Hepatic stellate cell (primary cell): ENCODE data around the gene MACF1.
"Not testable (repeated sequence)": the region's sequence is repeated elsewhere in the genome, so short reads cannot be mapped to it uniquely, and the experiment has no call there.

Experiments
- DNase-seq: peaks from one replicate; pipeline ENCODE4 v3.0.0; 2011; ENCODE audit warnings: low spot score

Gene MACF1, protein sequence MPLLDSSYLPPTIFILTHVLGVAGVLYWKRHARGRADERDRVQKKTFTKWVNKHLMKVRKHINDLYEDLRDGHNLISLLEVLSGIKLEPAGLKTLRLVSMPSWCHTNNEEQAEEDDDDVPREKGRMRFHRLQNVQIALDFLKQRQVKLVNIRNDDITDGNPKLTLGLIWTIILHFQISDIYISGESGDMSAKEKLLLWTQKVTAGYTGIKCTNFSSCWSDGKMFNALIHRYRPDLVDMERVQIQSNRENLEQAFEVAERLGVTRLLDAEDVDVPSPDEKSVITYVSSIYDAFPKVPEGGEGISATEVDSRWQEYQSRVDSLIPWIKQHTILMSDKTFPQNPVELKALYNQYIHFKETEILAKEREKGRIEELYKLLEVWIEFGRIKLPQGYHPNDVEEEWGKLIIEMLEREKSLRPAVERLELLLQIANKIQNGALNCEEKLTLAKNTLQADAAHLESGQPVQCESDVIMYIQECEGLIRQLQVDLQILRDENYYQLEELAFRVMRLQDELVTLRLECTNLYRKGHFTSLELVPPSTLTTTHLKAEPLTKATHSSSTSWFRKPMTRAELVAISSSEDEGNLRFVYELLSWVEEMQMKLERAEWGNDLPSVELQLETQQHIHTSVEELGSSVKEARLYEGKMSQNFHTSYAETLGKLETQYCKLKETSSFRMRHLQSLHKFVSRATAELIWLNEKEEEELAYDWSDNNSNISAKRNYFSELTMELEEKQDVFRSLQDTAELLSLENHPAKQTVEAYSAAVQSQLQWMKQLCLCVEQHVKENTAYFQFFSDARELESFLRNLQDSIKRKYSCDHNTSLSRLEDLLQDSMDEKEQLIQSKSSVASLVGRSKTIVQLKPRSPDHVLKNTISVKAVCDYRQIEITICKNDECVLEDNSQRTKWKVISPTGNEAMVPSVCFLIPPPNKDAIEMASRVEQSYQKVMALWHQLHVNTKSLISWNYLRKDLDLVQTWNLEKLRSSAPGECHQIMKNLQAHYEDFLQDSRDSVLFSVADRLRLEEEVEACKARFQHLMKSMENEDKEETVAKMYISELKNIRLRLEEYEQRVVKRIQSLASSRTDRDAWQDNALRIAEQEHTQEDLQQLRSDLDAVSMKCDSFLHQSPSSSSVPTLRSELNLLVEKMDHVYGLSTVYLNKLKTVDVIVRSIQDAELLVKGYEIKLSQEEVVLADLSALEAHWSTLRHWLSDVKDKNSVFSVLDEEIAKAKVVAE (N-terminal part only)

DNA sequence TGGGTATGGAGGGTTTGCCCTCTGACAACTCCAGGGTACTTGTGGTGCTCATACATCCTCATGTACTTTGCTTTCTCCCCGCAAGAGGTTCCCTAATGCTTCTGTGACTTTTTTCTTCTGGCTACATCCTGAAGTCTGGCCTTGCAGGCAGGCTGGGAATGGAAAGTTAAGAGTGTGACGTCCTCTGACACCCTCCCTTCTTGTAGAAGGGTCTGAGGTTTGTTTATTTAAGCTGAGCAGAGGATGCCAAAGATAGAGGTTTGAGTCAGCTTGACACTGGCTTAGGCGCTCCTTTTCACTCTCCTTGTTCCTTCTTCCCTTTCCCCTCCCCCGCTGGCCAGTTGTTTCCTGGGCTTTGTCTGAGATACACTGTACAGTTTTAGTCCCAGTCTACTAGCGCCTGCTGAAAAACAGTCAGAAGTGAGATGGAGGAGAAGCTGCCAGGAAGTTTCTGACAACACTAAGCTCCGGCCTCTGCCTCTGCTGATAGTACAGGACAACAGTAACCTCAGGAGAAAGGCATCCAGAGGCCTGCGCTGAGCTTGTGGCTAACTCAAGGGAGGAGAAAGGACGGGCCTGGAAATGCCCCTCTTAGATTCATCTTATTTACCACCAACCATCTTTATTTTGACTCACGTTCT is at the start of gene MACF1:
Gene MACF1, plus strand, starts transcription at position 255 of the 641 bp plus-strand sequence. Its CDS starts 328 bp downstream, at position 583.
- DNase-seq = peak; percentile 80

DNA sequence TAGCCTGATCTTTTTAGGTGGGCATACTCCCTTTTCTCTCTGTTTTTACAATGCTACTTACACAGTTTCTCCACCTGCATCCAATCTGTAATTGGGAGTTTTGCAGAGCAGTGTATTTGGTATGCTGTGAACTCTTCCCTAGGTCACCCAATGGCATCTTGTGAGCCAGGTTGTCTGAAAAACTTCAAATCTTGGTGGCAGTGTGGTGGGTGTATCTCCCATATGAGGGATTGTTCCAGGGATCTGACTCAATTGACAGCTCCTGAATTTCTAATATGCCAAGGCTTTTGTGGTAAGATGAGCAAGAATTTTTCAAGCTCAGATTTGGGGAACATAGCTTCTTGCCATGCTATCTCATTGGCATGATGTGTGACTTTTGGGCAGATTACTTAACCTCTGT is 47.2 kb upstream of the MACF1 start:
- DNase-seq = no peak

DNA sequence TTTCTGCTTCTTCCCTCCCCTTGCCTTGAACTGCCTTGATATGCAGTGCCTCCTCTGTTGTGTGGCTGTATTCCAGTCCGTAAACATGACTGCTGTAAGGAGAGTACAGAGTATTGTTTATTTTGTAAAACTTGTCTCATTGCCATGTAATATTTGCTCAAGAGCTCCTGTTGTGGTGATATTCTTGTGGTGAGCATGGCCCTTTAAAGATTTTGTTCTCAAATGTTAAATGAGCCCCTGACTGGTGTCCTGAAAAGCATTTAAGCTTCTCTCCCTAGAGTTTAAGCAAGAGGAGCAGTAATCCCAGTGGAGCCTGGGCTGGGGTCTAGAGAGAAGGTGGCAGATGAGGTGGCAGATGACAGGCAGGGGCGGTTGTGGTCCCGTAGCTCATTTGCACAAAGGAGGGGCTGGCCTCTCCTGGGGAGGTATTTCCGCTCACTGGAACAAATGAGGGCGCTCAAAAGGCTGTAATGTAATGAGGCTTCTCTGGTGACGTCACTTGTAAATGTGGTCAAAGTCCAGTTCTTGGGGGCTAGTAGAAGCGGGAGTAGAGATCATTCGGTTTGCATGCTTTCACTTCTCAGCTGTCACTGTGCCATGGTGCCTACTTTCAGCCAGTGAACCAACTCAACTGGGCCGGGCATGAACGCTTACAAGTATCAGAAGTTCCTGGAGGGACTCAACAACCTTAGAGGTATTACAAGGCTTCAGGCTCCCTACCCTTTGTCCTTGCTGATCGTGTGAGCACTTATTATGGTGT is 46.0 kb upstream of the MACF1 start:
- no peak for DNase-seq

DNA sequence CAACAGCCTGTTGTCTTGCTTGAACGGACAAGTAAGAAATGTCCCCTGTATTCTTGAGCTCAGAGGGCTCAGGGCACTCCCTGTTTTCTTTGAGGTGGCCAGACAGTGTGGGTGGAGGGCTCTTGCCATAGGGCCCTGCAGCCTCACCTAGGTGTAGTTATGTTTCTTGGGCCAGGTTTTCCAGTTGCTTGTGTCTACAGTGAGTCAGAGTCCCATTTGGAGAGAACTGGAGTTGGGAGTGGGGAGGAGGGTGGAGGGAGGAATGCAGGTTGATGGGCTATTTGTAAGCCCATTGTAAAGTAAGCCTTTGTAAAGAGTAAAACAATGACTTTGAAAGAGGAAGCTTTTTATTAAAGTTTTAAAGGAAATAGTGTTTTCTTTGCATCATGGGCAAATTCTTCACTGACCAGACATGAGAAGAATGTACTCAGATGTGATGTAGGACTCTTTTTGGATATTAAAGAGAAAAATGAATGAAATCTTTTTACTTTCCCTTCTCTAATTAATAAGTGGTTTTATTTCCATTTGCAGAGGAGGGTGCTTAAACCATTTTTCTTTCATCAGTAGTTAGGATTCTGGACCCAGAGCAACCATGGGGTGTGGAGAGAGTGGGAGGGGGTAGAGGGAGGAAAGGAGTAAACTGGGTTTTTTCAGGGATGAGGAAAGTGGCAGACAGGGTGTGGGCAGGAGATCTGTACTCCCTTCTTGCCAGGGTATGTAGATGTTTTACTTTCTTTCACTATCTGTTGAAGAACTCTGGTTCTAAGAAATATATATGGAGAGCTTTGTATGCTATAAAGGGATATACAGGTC is 45.1 kb upstream of the MACF1 start:
- DNase-seq = no peak

DNA sequence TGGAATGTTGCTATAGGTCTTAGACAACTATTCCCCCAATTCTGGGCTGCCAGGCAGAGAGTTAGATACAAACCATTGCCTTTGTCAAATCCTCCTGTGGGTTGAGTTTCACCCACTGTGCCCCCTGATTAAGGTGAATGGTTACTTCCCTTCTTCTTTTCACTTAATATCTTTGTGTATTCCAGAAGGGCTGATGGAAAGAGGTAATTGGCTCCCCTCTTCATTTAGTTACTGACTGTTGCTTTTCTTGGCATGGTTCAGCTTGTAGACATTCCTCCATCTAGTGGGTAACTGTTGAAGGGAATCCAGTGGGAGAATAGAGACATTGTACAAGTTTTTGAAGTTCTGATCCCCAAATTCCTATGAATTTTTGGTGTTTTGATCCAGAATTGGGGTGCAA is 43.8 kb upstream of the MACF1 start:
- no peak for DNase-seq

DNA sequence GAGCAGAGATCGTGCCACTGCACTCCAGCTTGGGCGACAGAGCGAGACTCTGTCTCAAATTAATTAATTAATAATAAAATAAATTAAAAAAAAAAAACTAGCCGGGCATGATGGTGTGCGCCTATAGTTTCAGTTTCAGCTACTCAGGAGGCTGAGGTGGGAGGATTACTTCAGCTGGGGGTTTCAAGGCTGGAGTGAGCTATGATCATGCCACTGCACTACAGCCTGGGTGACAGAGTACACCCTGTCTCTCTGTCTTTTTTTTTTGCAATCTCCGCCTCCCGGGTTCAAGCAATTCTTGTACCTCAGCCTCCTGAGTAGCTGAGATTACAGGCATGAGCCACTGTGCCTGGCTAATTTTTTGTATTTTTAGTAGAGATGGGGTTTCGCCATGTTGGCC is 42.7 kb upstream of the MACF1 start:
- DNase-seq = not testable (repeated sequence)

DNA sequence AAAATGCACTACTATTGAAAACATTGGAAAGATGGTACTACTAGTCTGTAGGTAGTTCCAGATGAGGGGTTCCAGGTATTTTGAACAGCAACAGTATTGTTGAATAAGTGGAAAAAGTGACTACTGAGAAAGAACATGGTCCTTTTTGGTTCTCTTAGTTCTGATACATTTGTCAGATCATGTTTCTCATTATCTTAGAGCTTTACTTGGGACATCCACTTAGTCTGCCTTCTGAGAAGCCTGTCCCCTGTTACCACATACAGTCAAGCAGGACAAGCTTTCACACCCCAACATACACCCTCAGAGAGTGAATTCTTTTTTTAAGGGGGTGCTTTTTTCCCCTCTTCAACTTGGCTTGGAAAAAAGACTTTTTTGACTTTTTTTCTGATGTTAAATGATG is 41.0 kb upstream of the MACF1 start:
- no peak for DNase-seq

DNA sequence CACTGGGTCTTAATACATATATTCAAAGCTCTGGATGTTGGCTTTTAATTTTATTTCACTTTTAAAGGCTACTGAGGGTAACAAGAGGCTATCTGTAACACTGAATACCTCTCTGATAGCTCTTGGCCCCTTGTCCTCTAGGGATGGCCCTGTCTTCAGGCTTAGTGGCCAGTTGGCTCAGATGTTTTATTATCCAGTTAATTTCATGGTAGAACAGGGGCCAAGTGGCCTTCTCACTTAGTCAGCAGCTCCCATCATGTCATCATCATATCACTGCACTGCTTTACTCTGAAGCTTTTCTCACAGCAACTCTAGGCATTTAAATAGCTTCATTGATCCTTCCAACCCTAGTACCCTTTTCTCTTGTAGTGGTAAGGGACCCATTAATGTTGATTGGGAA is 40.2 kb upstream of the MACF1 start:
- no peak for DNase-seq

DNA sequence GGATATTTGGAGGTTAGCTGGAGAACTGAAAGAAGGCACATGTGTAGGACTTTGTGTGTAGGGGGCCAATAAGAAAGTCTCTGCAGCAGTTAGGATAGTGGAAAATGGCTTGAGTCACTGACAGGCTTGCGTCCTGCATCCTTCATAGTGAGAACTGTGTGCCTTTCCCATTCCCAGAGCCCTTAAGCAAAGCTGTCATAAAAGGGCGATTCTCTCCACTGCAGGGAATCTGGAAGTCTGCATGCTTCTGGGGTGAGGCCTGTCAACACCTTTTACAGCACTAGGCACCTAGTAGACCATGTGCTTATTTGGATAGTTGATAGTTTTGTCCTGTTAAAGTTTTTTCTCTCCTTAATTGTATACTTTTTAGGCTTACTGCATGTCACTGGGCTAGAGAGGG is 39.4 kb upstream of the MACF1 start:
- no peak for DNase-seq

DNA sequence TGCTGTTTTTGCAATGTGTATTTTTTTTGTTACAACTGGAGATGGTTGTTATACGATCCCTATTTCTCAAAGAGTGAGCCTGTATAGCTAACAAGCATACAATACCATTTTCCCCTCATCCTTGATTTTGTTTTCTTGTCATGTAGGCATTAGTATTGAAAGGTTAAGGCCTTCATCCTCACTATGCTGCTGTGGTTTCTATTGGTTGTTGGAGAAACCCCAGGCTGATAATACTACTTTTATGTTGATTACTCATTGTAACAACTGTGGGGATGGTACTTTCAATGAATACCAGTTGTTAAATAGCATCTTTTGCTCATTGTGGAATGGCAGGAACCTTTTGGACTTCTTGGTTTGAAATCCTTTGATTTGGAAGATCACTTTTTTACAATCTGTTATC is 39.0 kb upstream of the MACF1 start:
- DNase-seq = no peak

DNA sequence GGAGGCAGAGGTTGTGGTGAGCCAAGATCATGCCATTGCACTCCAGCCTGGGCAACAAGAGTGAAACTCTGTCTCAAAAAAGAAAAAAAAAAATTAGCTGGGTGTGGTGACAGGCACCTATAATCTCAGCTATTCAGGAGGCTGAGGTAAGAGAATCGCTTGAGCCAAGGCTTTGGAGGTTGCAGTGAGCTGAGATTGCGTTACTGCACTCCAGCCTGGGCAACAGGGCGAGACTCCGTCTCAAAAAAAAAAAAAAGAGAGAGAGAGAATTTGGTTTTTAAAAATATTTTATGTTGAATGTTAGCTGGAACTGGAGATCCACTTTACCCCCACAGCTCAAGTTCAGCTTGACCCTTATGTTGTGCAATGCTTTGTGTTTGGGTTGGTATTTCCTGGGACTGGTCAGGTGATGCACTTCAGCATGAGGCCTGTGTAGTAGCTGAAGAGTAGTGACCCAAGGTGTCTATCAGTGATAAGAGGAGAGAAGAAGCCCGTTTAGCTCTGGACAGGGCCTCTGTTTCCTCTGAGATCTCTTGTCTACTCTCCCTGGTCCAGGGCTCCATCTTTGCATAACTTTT is 36.8 kb upstream of the MACF1 start:
- no peak for DNase-seq

DNA sequence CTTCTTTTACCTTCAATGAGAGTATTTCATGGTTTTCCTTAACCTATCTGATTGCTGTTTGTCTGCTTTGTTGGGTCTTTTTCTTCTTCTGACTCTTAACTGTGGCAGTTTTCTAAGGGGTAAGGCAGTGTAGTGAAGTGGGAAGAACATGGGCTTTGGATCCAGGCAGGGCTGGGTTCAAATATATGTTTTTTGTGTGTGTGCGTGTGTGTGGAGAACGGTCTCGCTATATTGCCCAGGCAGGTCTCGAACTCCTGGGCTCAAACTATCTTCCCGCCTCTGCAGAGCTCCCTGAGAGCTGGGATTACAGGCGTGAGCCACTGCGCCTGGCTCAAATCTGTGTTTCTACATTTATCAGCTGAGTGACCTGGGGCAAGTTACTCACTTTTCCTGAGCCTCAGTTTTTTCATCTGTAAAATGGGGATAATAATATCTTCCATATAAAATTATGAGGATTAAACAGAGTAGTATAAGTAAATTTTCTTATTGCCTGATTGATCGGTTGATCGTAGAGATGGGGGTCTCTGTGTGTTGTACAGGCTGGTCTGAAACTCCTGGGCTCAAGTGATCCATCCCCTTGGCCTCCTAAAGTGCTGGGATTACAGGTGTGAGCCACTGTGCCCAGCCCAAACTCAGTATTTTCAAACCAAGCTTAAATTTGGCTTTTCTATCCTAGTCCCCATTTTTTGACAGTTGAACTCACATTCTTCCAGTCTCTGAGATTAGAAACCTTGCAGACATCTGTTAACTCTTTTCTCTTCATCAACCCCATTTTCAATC is 36.0 kb upstream of the MACF1 start:
- DNase-seq = no peak

DNA sequence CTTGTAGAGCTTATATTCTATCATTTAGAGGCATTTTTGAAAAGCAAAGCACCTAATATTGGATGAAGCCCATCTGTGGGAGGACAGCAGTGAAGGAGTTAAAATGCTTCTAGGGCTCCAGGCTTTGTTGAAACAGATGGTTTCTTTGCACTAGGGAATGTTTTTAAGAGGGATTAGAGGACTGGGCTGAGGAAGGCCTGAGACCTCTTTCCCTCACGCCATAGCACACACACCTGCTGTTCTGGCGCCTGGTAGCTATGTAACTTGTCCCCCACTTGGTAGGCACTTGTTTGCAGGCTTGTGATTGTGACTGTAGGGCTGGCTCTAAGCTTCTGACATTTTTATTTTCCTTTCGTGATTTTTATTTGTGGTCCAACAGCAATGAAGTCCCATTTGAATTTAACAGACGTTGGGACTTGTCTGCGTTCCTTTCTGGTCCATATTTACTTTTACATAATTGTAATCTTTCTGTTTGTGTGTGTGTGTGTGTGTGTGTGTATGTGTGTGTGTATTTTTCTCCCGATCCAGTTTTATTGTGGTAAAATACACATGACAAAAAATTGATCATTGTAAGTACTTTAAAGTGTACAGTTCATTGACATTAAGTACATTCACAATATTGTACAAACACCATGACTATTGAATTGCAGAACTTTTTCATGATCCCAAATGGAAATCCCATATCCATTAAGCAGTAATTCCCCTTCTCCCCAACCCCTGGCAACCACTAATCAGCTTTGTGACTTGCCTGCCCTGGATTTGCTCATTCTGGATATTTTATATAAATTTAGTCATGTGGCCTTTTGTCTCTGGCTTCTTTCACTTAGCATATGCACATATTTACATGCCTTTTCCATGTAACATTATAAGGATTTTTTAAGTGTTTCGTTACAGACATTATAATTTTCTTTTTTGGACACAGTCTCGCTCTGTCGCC is 33.5 kb upstream of the MACF1 start:
- DNase-seq = no peak

DNA sequence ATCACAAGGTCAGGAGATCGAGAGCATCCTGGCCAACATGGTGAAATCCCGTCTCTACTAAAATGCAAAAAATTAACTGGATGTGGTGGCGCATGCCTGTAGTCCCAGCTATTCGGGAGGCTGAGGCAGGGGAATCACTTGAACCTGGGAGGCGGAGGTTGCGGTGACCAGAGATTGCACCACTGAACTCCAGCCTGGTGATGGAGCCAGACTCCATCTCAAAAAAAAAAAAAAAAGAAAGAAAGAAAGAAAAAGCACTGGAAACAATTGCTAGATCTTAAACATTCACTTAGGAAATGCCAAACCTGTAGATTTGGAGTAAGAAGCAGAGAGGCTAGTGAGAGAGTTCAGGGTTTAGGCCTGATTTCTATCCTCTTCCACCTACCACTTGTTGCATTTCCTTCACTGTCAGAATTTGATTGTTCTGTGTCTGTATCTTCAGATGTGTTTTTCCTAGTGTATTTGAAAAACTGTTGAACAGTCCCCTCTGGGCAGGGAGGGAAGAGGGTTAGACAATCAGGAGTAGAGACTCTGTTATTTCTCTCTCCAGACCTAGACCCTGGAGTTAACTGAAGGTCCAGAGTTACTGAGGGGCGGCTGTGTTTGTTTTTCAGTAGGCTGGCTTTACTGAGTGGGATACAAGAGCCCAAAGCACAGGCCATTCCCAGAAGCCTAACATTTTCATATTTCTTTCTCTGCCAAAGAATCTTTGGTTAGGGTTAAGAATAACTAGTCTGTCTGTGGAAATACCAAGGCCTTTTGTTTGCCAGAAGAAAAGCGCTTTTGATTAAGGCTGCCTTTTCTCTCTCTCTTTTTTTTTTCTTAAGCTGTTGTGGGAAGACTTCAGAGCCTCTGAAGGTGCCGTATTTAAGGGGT is 31.1 kb upstream of the MACF1 start:
- no peak for DNase-seq

DNA sequence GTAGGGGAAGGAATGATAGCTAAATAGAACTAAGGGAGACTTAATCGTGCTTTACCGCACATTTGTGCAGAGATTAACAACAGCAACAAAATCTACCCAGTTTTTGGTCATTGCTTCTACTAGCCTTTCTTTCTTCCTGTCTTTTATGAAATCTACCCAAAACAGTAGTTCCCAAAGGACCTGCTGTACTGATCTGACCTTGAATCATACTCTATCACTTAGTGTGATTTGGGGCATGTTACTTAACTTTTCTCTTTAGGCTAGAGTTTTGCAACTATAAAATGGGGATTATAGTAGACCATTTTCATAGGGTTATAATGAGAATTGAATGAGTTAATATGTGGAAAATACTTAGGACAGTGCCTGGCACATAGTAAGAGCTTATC is 30.5 kb upstream of the MACF1 start:
- no peak for DNase-seq

DNA sequence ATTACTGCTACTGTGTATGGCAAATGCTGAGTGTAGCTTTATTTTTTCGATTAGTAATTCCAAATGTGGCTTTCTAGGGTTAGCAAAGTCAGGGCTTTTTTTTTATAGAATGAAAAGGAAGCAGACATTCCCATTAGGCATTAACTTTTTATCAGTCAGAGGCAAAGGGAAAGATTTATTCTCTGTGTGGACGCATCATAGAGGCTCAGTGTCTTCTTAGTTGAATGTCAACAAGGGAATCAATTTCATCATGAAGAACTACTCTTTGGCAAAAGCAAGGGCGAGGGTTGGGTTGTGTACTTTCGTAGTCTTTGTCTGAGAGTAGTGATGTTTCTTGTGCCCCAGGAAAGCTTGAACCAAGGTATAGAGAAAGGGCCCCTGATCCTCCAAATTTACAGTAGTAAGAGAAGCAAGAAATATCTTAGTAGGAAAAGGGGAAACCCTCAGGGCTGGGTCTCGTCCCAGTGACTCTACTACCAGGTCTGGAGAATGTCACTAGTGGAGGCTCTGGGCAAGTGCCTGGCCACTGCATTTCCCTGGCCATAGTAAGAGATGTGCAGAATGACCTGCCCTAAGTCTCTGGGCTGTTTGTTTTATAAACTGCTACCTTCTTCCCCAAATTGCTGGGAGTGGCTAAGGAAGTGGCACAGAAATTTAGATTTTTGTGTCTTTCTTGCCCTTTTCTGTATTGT is 30.0 kb upstream of the MACF1 start:
- DNase-seq = no peak
